Measurements from ENCODE around the gene AP4M1. TPM values are rescaled to one million over a fixed set of nuclear protein-coding genes. Genes with fewer than 3 reads are reported as not detected.
A peak's percentile ranks its signal among the peaks of the same experiment; 100 is the strongest.

AP4M1 gene
- total and polyA plus RNA-seq, 9 of the 15 experiments (the other 6 are each of a cell fraction or from before 2014, with no cell fraction given) = 1.3 to 30.9 (median 14.1) TPM

DNA sequence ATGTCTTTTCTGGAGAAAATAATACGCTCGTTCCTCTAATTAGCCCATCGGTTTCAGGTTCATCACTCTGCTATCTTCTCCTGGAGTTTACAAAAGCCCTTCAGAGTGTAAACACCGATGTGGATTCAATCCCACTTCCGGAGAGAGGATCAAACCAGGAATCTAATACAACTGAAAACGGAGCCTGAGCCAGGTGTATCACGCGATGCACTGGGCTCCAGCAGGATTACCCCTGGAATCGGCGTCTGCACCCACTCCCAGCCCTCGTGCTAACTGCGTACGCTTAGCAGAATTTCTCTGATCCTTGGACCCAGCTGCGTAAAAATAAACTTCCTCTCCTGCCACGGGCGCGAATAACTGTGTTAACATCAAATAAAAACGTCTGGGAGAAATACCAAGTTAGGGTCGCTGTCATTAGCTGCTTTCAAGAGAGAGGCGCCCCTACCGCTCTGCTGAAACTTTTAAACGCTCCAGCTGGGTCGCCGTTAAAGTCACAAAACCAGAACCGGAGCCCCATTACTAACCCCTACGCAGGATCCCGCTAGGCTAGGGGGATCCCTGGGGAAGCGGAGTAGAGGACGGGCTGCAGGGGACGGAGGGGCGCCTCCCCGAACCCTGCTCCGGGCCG, 20.4 kb upstream of the AP4M1 start (continued):
- TF ChIP-seq, protein P1, sequence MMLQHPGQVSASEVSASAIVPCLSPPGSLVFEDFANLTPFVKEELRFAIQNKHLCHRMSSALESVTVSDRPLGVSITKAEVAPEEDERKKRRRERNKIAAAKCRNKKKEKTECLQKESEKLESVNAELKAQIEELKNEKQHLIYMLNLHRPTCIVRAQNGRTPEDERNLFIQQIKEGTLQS (IDR thresholded peaks at IDR 0.05) = no peak
- TF ChIP-seq, protein P1 (CRISPR knock-in tag; conservative IDR thresholded peaks at IDR 0.05) = no peak
- TF ChIP-seq, protein P2, sequence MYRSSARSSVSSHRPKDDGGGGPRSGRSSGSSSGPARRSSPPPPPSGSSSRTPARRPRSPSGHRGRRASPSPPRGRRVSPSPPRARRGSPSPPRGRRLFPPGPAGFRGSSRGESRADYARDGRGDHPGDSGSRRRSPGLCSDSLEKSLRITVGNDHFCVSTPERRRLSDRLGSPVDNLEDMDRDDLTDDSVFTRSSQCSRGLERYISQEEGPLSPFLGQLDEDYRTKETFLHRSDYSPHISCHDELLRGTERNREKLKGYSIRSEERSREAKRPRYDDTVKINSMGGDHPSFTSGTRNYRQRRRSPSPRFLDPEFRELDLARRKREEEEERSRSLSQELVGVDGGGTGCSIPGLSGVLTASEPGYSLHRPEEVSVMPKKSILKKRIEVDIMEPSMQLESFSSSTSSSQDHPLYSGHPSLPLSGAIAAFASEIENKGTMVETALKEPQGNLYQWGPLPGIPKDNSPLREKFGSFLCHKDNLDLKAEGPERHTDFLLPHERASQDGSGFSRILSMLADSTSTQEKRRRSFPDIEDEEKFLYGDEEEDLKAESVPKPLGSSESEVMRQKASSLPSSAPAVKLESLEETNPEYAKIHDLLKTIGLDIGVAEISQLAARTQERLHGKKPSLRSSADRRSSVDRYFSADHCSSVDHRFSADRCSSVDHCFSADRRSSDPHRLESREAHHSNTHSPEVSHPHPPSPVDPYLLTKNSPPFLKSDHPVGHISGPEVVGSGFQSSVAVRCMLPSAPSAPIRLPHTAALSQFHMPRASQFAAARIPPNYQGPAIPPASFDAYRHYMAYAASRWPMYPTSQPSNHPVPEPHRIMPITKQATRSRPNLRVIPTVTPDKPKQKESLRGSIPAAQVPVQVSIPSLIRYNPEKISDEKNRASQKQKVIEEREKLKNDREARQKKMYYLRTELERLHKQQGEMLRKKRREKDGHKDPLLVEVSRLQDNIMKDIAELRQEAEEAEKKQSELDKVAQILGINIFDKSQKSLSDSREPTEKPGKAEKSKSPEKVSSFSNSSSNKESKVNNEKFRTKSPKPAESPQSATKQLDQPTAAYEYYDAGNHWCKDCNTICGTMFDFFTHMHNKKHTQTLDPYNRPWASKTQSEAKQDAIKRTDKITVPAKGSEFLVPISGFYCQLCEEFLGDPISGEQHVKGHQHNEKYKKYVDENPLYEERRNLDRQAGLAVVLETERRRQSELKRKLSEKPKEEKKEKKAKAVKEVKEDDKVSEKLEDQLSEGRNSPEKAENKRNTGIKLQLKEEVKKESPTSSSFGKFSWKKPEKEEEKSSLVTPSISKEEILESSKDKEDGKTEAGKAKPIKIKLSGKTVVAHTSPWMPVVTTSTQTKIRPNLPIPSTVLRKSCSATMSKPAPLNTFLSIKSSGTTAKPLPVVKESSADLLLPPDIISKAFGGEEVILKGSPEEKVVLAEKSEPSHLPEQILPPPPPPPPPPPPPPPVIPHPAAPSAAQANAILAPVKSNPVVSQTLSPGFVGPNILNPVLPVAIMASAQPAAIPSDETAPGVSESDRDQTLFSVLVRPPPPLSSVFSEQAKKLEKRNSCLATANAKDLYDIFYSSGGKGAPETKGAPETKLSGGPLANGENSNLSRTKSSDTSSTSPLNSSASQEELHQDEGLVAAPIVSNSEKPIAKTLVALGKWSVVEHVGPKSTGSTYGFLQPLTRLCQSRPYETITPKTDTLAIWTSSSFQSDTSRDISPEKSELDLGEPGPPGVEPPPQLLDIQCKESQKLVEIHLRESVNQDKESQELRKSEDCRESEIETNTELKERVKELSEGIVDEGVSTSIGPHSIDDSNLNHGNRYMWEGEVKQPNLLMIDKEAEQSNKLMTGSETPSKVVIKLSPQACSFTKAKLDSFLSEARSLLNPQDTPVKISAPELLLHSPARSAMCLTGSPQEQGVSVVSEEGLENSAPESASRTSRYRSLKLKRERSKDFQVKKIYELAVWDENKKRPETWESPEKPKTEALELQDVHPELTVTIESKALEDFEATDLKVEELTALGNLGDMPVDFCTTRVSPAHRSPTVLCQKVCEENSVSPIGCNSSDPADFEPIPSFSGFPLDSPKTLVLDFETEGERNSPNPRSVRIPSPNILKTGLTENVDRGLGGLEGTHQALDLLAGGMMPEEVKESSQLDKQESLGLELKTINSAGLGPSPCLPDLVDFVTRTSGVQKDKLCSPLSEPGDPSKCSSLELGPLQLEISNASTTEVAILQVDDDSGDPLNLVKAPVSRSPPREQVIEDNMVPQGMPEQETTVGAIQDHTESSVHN (IDR thresholded peaks at IDR 0.05; ENCODE audit: borderline replicate concordance in 1 of 2, low read depth in 1 of 2) = no peak
- TF ChIP-seq TAF9B (IDR thresholded peaks at IDR 0.05; ENCODE audit: partially characterized antibody) = no peak
- TF ChIP-seq RBM39 (optimal IDR thresholded peaks at IDR 0.05; ENCODE audit: low read depth, low read length) = peak; percentile 31
- no peak for TF ChIP-seq NCOA2 (IDR thresholded peaks at IDR 0.05; ENCODE audit: partially characterized antibody in 2 of 2)
- no peak for TF ChIP-seq ZNF436 (CRISPR knock-in tag; IDR thresholded peaks at IDR 0.05)
- TF ChIP-seq CBFB (CRISPR knock-in tag; IDR thresholded peaks at IDR 0.05) = no peak
- TF ChIP-seq JUND (IDR thresholded peaks at IDR 0.05; ENCODE audit: borderline replicate concordance, low read depth, low read length) = no peak
- no peak for TF ChIP-seq JUND (tag; IDR thresholded peaks at IDR 0.05; ENCODE audit: borderline replicate concordance, low read depth, low read length)
- no peak for TF ChIP-seq RUNX1 (IDR thresholded peaks at IDR 0.05; ENCODE audit: low read depth)

Measured in K562 (cell line).